HepG2 (cell line): ENCODE results near the gene SPTBN4. TPM values are rescaled to one million over a fixed set of nuclear protein-coding genes. Genes with fewer than 3 reads are reported as not detected.

Experiments used
- ARNT ChIP-seq: fragments of 450-650 bp; IDR thresholded peaks from 2 replicates; pipeline ENCODE4 v1.6.1; 2017
- ARNT2 ChIP-seq: sonication (generic); formaldehyde crosslinking; IDR thresholded peaks from 2 replicates; pipeline ENCODE4 v1.8.0; 2022; ENCODE audit warnings: mild to moderate bottlenecking, low read depth, missing genetic modification reagents, moderate library complexity
- CREBL2 ChIP-seq: sonication (generic); formaldehyde crosslinking; IDR thresholded peaks from 2 replicates; pipeline ENCODE4 v1.8.1; 2023; ENCODE audit warnings: missing genetic modification reagents, mild to moderate bottlenecking, borderline replicate concordance
- EZH2 ChIP-seq: conservative IDR thresholded peaks from 2 replicates; pipeline ENCODE4 v1.6.1; 2012; ENCODE audit warnings: mild to moderate bottlenecking, low read depth, low read length, moderate library complexity
- FOSL1 ChIP-seq: sonication (generic); formaldehyde crosslinking; IDR thresholded peaks from 2 replicates; pipeline ENCODE4 v1.9.0; 2021; ENCODE audit warnings: missing genetic modification reagents, borderline replicate concordance
- IKZF4 ChIP-seq: sonication (generic); formaldehyde crosslinking; IDR thresholded peaks from 2 replicates; pipeline ENCODE4 v1.5.1; 2020; ENCODE audit warnings: borderline replicate concordance, mild to moderate bottlenecking, low read depth, missing genetic modification reagents; ENCODE audit errors: not compliant biosample characterization
- KDM3A ChIP-seq: IDR thresholded peaks from 2 replicates; pipeline ENCODE4 v1.6.1; 2018; ENCODE audit warnings: low read depth, missing compliant biosample characterization
- MATR3 ChIP-seq: sonication (generic); formaldehyde crosslinking; IDR thresholded peaks from 2 replicates; pipeline ENCODE4 v1.4.0; 2020; ENCODE audit warnings: missing genetic modification reagents
- MEF2D ChIP-seq: sonication (generic); formaldehyde crosslinking; IDR thresholded peaks from 2 replicates; pipeline ENCODE4 v1.5.1; 2020; ENCODE audit warnings: mild to moderate bottlenecking, missing genetic modification reagents
- MXD4 ChIP-seq: IDR thresholded peaks from 2 replicates; pipeline ENCODE4 v1.6.1; 2016; ENCODE audit warnings: mild to moderate bottlenecking, missing biosample characterization, missing genetic modification reagents
- PCBP2 ChIP-seq: fragments of 200-400 bp; formaldehyde crosslinking; optimal IDR thresholded peaks from 2 replicates; pipeline ENCODE3; 2018; ENCODE audit warnings: low read length, low read depth; ENCODE audit not compliant: poor library complexity, severe bottlenecking
- RAD51 ChIP-seq: fragments of 450-650 bp; IDR thresholded peaks from 2 replicates; pipeline ENCODE4 v1.6.1; 2016; ENCODE audit warnings: borderline replicate concordance
- RBFOX2 ChIP-seq: fragments of 200-400 bp; formaldehyde crosslinking; IDR thresholded peaks from 2 replicates; pipeline ENCODE4 v1.6.1; 2017; ENCODE audit warnings: low read depth, mild to moderate bottlenecking, low read length
- SIX1 ChIP-seq: sonication (generic); formaldehyde crosslinking; IDR thresholded peaks from 2 replicates; pipeline ENCODE4 v1.4.0; 2020; ENCODE audit warnings: missing genetic modification reagents, borderline replicate concordance
- SNAI1 ChIP-seq: sonication (generic); formaldehyde crosslinking; IDR thresholded peaks from 2 replicates; pipeline ENCODE4 v1.5.0; 2020; ENCODE audit warnings: mild to moderate bottlenecking, missing genetic modification reagents, borderline replicate concordance
- TERF1 ChIP-seq: sonication (generic); formaldehyde crosslinking; IDR thresholded peaks from 2 replicates; pipeline ENCODE4 v1.8.0; 2022; ENCODE audit warnings: mild to moderate bottlenecking, missing genetic modification reagents, moderate library complexity
- THAP9 ChIP-seq: sonication (generic); formaldehyde crosslinking; IDR thresholded peaks from 2 replicates; pipeline ENCODE4; 2020; ENCODE audit warnings: missing genetic modification reagents, mild to moderate bottlenecking, borderline replicate concordance
- THYN1 ChIP-seq: sonication (generic); formaldehyde crosslinking; IDR thresholded peaks from 2 replicates; pipeline ENCODE4 v1.8.1; 2023; ENCODE audit warnings: low read depth, mild to moderate bottlenecking, moderate library complexity, missing genetic modification reagents, borderline replicate concordance
- ZFX ChIP-seq: sonication (generic); formaldehyde crosslinking; IDR thresholded peaks from 2 replicates; pipeline ENCODE4 v1.4.0; 2020; ENCODE audit warnings: mild to moderate bottlenecking, low read depth, missing genetic modification reagents, moderate library complexity
- ZMYM3 ChIP-seq: sonication (generic); formaldehyde crosslinking; IDR thresholded peaks from 2 replicates; pipeline ENCODE4 v1.5.1; 2020; ENCODE audit warnings: mild to moderate bottlenecking, missing genetic modification reagents
- ZNF383 ChIP-seq: sonication (generic); formaldehyde crosslinking; IDR thresholded peaks from 2 replicates; pipeline ENCODE4 v1.4.0; 2020; ENCODE audit warnings: missing genetic modification reagents, mild to moderate bottlenecking, borderline replicate concordance
- ZNF740 ChIP-seq: sonication (generic); formaldehyde crosslinking; IDR thresholded peaks from 2 replicates; pipeline ENCODE4 v1.4.0; 2020; ENCODE audit warnings: missing genetic modification reagents
- ZNF841 ChIP-seq: sonication (generic); formaldehyde crosslinking; IDR thresholded peaks from 2 replicates; pipeline ENCODE4 v1.8.1; 2023; ENCODE audit warnings: missing genetic modification reagents, borderline replicate concordance
- polyA plus RNA-seq, 8 experiments: library from polyadenylated mRNA; depleted of rRNA in 3 of 8; stranded (reverse) in 7 of 8; unstranded in 1 of 8; fragments of >200 nt; fragmentation: Illumina TruSeq in 4 of 8; extraction: Trizol in 4 of 8; gene quantifications; 2 replicates each; pipeline versions ENCODE4 v1.2.1 to v1.2.3, GENCODE V29; 2011 to 2016; ENCODE audit warnings: low read depth in 4 of 8, missing spikeins in 1 of 8, mixed read lengths in 1 of 8; ENCODE audit not compliant: insufficient read depth in 1 of 8
- total RNA-seq, 5 experiments: library from RNA; depleted of rRNA; stranded (reverse); fragments of >200 nt; fragmentation: Illumina TruSeq; extraction: Trizol; gene quantifications; 2 replicates each; pipeline ENCODE4 v1.2.3, GENCODE V29; 2016; ENCODE audit warnings: low read depth in 1 of 5

Gene SPTBN4
- total and polyA plus RNA-seq, 2 of the 13 experiments (the other 11 are each of a cell fraction or from before 2014, with no cell fraction given), result 0.11 TPM

GRCh38 chr19:40603389-40604170, 136.8 kb downstream of the SPTBN4 start (continued):
- peak; percentile 89; the same call in 1 of the 2 replicates for TF ChIP-seq MEF2D (CRISPR knock-in tag)
- peak; percentile 72; the same call in 1 of the 2 replicates for TF ChIP-seq THAP9 (CRISPR knock-in tag)
- TF ChIP-seq KDM3A (CRISPR knock-in tag), result peak; percentile 86; the same call in 1 of the 2 replicates
- TF ChIP-seq SIX1 (CRISPR knock-in tag), result no peak; the same call in 1 of the 2 replicates
- TF ChIP-seq EZH2, result no peak
- TF ChIP-seq ZNF740 (CRISPR knock-in tag), result peak; percentile 88
- peak; percentile 46; the same call in 1 of the 2 replicates for TF ChIP-seq RBFOX2
- TF ChIP-seq ARNT2 (CRISPR knock-in tag), result peak; percentile 75; the same call in 1 of the 2 replicates
- no peak for TF ChIP-seq THYN1 (CRISPR knock-in tag)
- no peak for TF ChIP-seq SNAI1 (CRISPR knock-in tag)
- TF ChIP-seq MXD4 (CRISPR knock-in tag), result peak; percentile 74
- TF ChIP-seq PCBP2, result no peak
- TF ChIP-seq CREBL2 (CRISPR knock-in tag), result no peak
- TF ChIP-seq MATR3, result no peak
- peak; percentile 62; the same call in 1 of the 2 replicates for TF ChIP-seq ZFX
- TF ChIP-seq ZNF383, result no peak
- no peak for TF ChIP-seq FOSL1 (CRISPR knock-in tag)
- TF ChIP-seq ARNT, result no peak
- no peak for TF ChIP-seq RAD51
- no peak for TF ChIP-seq TERF1 (CRISPR knock-in tag)
- no peak for TF ChIP-seq ZNF841 (CRISPR knock-in tag)
- TF ChIP-seq ZMYM3, result peak; percentile 71; the same call in 1 of the 2 replicates
- TF ChIP-seq IKZF4 (CRISPR knock-in tag), result no peak
